ENCODE measurements around the gene TTC7B.

TTC7B gene

DNA sequence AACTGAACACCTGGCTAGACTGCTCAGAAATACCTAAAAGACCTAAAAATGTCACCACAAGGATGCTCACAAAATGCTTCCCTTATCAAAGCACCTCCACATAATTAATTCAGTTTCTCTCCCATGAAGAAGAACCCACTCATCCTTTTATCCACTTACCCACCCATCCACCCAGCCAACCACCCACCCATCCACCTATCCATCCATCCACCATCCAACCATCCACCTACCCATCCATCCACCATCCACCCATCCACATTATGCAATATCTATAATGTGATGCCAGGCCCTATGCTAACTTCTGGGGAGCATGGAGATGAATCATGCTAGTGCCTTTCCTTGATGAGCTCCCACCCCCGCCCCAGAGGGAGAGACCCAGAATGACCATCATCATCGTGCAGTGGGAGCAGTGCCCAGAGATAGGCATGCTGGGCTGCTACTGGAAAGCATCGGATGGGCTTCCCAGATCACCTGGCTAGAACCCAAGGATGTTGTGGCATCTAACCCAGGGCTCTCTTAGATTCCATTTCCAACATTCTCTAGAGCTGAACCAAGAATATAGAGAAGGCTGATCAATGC is 166.6 kb downstream of the TTC7B start:
- TF ChIP-seq, protein P1, sequence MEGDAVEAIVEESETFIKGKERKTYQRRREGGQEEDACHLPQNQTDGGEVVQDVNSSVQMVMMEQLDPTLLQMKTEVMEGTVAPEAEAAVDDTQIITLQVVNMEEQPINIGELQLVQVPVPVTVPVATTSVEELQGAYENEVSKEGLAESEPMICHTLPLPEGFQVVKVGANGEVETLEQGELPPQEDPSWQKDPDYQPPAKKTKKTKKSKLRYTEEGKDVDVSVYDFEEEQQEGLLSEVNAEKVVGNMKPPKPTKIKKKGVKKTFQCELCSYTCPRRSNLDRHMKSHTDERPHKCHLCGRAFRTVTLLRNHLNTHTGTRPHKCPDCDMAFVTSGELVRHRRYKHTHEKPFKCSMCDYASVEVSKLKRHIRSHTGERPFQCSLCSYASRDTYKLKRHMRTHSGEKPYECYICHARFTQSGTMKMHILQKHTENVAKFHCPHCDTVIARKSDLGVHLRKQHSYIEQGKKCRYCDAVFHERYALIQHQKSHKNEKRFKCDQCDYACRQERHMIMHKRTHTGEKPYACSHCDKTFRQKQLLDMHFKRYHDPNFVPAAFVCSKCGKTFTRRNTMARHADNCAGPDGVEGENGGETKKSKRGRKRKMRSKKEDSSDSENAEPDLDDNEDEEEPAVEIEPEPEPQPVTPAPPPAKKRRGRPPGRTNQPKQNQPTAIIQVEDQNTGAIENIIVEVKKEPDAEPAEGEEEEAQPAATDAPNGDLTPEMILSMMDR (IDR thresholded peaks at IDR 0.05; ENCODE audit: low read depth, low read length): no peak
- H3K4me3 ChIP-seq (ENCODE audit: low read depth, low read length): no peak overlapping the region

DNA sequence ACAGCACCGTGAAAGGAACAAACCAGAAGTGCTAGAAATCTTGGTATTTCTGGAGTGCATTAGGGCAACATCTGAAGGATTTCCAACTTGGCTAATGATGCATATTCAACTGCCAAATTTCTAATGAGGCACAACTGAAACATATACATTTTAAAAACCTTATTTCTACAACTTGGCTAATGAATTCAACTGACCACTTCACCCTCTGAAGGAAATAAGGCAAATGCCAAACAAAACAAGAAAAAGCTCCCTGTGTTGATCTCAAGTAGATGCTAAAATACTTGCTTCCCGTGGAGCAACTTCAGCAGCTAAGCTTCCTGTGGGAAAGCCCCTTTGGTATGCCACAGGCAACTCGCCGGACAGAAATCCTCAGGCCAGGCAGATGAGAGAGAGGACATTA is 167.1 kb downstream of the TTC7B start:
- no peak overlapping the region for H3K4me3 ChIP-seq (ENCODE audit: low read depth, low read length)
- TF ChIP-seq, protein P1 (IDR thresholded peaks at IDR 0.05; ENCODE audit: low read depth, low read length): no peak

DNA sequence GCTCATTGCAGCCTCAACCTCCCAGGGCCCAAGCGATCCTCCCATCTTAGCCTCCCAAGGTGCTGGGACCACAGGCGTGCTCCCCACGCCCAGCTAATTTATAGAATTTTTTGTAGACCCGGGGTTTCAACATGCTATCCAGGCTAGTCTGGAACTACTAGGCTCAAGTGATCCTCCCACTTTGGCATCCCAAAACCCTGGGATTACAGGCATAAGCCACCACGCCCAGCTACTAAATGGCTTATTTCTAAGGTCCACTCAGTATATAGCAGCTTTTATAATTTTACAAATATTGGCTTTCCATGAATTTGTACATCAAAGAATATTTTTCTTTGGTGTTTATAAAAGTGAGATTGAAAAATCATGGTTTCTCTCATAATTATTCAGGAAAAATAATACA is 167.8 kb downstream of the TTC7B start:
- H3K4me3 ChIP-seq (ENCODE audit: low read depth, low read length): no peak overlapping the region
- TF ChIP-seq, protein P1 (IDR thresholded peaks at IDR 0.05; ENCODE audit: low read depth, low read length): no peak

DNA sequence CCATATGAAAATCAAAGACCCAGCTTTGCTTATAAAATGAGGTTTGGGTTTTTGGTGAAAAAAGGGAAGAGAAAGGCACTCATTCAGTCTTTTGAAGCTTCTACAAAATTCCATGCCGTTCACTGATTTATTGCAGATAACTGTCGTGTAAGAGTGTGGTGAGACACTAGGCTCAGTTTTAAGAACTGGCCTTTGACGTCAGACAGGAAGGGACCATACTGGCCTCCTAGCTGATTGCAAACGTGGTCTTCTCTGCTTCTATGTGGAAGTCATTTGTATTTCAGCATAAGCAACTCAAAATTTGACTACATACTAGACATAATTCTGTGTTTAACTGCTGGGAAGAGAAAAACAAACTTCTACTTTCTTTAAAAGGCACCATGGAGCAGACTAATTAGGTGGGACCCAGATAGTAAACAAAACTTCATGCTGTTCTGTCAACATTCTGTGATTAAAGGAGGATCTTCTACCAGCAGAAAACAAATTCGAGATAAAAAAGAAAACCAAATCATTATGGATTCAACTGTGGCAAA is 168.7 kb downstream of the TTC7B start:
- TF ChIP-seq, protein P1 (IDR thresholded peaks at IDR 0.05; ENCODE audit: low read depth, low read length): no peak
- H3K4me3 ChIP-seq (ENCODE audit: low read depth, low read length): no peak overlapping the region

DNA sequence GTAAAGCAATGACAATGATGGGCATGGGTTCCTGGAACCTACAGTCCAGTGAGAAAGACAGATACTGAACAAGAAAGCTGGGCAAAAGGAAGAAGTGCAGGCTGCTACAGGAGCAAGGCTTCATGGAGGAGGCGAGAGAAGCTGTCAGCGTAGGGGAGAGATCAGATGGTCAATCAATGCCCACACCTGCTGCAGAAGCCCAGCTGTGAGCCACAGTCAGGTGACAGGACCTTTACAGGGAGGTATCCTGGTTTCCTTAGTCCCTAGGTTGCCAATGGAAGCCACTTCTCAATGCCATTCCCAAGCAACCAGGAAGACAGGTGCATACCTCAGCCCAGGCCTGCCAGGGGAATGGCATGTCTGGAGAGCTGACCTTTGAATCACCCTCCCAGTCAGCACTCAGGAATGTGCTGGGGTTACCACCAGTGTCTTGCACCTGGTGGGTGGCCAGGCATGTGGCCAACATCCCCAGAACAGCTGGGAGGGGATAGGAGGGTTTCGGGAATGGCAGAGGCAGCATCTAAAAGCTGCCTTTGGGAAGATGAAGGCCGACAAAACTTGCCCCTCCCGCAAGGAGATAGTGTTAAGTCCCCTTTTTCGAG is 170.3 kb downstream of the TTC7B start:
- no peak overlapping the region for H3K4me3 ChIP-seq (ENCODE audit: low read depth, low read length)
- TF ChIP-seq, protein P1 (IDR thresholded peaks at IDR 0.05; ENCODE audit: low read depth, low read length): no peak

DNA sequence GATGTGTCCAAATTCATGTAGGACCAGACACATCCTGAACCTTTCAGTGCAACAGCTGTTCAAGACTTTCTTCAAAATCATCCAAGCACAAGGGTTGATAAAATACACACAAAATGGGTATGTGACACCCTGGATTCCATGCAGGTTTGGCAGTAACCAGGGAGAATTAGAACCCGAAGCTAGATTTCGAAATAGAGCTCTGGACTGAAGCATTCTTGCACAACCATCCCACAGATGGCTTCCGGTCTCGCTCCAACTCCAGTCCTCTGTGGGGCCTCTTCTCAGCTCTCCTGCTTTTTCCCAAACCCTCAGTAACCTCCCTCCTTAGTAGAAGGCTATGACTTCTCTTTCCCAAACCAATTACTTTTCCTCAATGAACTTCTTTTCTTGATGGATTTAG is 171.3 kb downstream of the TTC7B start:
- no peak overlapping the region for H3K4me3 ChIP-seq (ENCODE audit: low read depth, low read length)
- TF ChIP-seq, protein P1 (IDR thresholded peaks at IDR 0.05; ENCODE audit: low read depth, low read length): no peak

DNA sequence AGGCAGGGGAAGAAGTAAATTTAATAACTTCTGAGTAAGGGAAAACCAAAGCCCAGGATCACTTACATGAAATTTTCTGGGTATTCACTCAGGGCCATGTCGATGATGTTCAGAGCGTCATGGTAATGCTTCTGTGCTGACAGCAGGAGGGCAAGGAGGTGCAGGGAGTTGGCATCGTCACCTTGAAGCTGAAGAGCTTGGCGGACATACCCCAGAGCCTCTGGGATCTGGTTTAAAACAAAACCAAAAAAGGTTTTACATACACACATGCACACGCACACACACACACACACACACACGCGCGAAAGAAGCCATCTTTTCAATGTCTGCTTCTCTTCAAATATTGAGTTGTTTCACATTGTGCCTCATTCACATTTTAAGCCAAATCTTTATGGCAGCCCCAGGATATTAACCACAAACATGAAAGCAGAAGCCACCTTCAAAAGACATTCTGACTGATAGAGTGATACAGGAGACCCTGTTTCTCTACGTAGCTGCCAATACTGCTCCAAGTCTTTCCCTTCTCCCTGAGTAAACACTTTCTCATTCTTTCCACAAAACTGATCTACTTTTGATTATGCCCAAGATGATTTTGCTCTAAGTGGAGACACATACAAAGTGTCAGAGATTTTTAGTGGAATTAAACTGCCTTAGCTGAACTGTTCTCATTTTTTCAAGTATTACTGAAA is 172.1 kb downstream of the TTC7B start:
- H3K4me3 ChIP-seq (ENCODE audit: low read depth, low read length): no peak overlapping the region
- TF ChIP-seq, protein P1 (IDR thresholded peaks at IDR 0.05; ENCODE audit: low read depth, low read length): no peak

Measured in WI38 (cell line).